Endodermal cell (in vitro differentiated cells): ENCODE results near the gene GOLGA1. TPM values are rescaled to one million over a fixed set of nuclear protein-coding genes. Genes with fewer than 3 reads are reported as not detected.

ENCODE experiments used
- DNase-seq: peaks from one replicate; pipeline ENCODE4 v3.0.0-alpha.2; 2017
- H3K27ac ChIP-seq: 2 replicates; pipeline ENCODE4 v1.5.1; 2013; ENCODE audit warnings: mild to moderate bottlenecking, low read depth, low read length, moderate library complexity
- H3K27me3 ChIP-seq: 2 replicates; pipeline ENCODE4 v1.6.1; 2013; ENCODE audit warnings: mild to moderate bottlenecking, low read length, moderate library complexity; ENCODE audit not compliant: insufficient read depth, control insufficient read depth, poor library complexity, severe bottlenecking
- H3K36me3 ChIP-seq: 2 replicates; pipeline ENCODE4 v1.7.0; 2013; ENCODE audit warnings: mild to moderate bottlenecking, low read length, moderate library complexity; ENCODE audit not compliant: control insufficient read depth, insufficient read depth
- H3K4me1 ChIP-seq: one replicate; pipeline ENCODE4 v1.7.0; 2013; ENCODE audit warnings: low read length; ENCODE audit not compliant: control insufficient read depth, insufficient read depth
- H3K4me3 ChIP-seq: 2 replicates; pipeline ENCODE4 v1.5.1; 2013; ENCODE audit warnings: mild to moderate bottlenecking, low read length, moderate library complexity
- H3K9ac ChIP-seq: 2 replicates; pipeline ENCODE4 v1.6.1; 2013; ENCODE audit warnings: mild to moderate bottlenecking, low read length, moderate library complexity; ENCODE audit not compliant: poor library complexity, severe bottlenecking; ENCODE audit errors: extremely low read depth
- H3K9me3 ChIP-seq: 2 replicates; pipeline ENCODE4 v1.6.1; 2013; ENCODE audit warnings: mild to moderate bottlenecking, low read length, moderate library complexity; ENCODE audit not compliant: control insufficient read depth
- H3K27ac Mint-ChIP-seq: 2 replicates; pipeline ENCODE4 v1.8.0; 2020; ENCODE audit warnings: mixed read lengths
- H3K27me3 Mint-ChIP-seq: 2 replicates; pipeline ENCODE4 v1.8.0; 2021; ENCODE audit warnings: mild to moderate bottlenecking, mixed read lengths; ENCODE audit not compliant: insufficient read depth
- H3K36me3 Mint-ChIP-seq: 2 replicates; pipeline ENCODE4 v1.8.0; 2020; ENCODE audit warnings: low read depth, mixed read lengths
- H3K4me1 Mint-ChIP-seq: 2 replicates; pipeline ENCODE4 v1.8.0; 2020; ENCODE audit warnings: mixed read lengths
- H3K4me3 Mint-ChIP-seq: 2 replicates; pipeline ENCODE4 v1.8.0; 2020; ENCODE audit warnings: mild to moderate bottlenecking, moderate library complexity, mixed read lengths
- H3K9me3 Mint-ChIP-seq: 2 replicates; pipeline ENCODE4 v1.8.0; 2020; ENCODE audit warnings: mild to moderate bottlenecking, mixed read lengths
- WGBS, 2 experiments: methylation state at CpG; one replicate each; pipeline versions ENCODE4 v1.1.5 to v1.1.7; 2013; ENCODE audit warnings: missing lambda C conversion rate in 2 of 2, mixed read lengths in 1 of 2; ENCODE audit not compliant: insufficient coverage in 1 of 2, insufficient read length in 1 of 2; 5-methylcytosine and 5-hydroxymethylcytosine counted together
- total RNA-seq, 2 donors: library from RNA; stranded (reverse); fragmentation: NEBNext Ultra II Directional in 1 of 2; extraction: Animal tissue kit (Norgen Biotek cat#: 25700) in 1 of 2; gene quantifications; 2 replicates in 1 of 2; 3 replicates in 1 of 2; pipeline ENCODE4 v1.2.1, GENCODE V29; 2021
- TF ChIP-seq, protein P1 (sequence below): fragments of 200-600 bp; sonication (generic); conservative IDR thresholded peaks from 2 replicates; pipeline ENCODE4 v1.5.0; 2021; ENCODE audit warnings: antibody characterized with exemption, mild to moderate bottlenecking

The GOLGA1 gene
- total RNA-seq, 2 donors from 2014 or later = 8.8 to 13.2 TPM

DNA sequence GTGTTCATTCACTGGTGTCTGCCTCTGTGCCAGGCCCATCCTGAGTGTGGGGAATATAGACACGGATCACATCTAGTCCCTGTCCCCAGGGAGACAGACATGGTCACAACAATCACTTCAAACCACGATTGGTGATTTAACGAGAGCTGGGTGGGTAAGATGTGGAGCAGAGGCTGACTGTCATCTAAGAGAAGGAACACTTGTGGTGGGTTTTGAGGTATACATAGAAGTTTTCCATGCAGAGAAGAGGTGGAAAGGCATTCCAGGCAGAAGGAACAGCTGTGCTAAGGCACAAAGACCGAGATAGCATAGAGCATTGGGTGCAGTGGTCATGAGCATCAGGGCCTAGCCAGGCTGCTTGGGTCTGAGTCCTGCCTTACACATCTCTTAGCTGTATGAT, 110.3 kb downstream of the GOLGA1 start:
- WGBS, 2 experiments = 64 to 71% methylated on average over 4 of the region's 4 CpGs
- TF ChIP-seq, protein P1, sequence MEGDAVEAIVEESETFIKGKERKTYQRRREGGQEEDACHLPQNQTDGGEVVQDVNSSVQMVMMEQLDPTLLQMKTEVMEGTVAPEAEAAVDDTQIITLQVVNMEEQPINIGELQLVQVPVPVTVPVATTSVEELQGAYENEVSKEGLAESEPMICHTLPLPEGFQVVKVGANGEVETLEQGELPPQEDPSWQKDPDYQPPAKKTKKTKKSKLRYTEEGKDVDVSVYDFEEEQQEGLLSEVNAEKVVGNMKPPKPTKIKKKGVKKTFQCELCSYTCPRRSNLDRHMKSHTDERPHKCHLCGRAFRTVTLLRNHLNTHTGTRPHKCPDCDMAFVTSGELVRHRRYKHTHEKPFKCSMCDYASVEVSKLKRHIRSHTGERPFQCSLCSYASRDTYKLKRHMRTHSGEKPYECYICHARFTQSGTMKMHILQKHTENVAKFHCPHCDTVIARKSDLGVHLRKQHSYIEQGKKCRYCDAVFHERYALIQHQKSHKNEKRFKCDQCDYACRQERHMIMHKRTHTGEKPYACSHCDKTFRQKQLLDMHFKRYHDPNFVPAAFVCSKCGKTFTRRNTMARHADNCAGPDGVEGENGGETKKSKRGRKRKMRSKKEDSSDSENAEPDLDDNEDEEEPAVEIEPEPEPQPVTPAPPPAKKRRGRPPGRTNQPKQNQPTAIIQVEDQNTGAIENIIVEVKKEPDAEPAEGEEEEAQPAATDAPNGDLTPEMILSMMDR = no peak
- no peak for DNase-seq
- no peak overlapping the region for H3K4me3 ChIP-seq
- H3K27me3 ChIP-seq = no peaks in the 10 kb centered on the region
- no peak overlapping the region for H3K27ac ChIP-seq
- H3K4me1 Mint-ChIP-seq = peaks cover 12% of the 10 kb centered on the region
- no peaks in the 10 kb centered on the region for H3K36me3 ChIP-seq
- H3K27me3 Mint-ChIP-seq = no peaks in the 10 kb centered on the region
- peaks cover 4% of the 10 kb centered on the region for H3K9me3 ChIP-seq
- no peak overlapping the region for H3K4me3 Mint-ChIP-seq
- H3K9me3 Mint-ChIP-seq = peaks cover 7% of the 10 kb centered on the region
- H3K27ac Mint-ChIP-seq = no peak overlapping the region
- no peak overlapping the region for H3K9ac ChIP-seq
- peaks cover 3% of the 10 kb centered on the region for H3K4me1 ChIP-seq
- H3K36me3 Mint-ChIP-seq = no peaks in the 10 kb centered on the region

DNA sequence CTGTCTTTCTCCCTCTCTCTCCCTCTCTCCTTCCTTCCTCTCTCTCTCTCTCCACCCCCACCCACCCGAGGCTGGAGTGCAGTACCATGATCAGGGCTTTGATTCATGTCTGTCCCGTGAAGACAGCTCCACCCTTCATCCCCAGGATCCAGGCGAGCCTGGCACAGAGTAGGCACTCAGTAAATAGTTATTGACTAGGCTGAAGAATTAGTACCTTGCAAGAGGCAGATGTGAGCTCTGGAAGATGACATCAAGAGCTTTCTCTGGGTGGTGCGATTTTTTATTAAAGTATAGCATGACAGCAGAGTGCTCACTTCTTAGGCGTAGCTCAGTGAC, 111.6 kb downstream of the GOLGA1 start:
- Histone ChIP-seq H3K27me3 (no peaks in the 10 kb centered on the region), H3K9me3 (peaks cover 4% of the 10 kb centered on the region), H3K27ac (no peak overlapping the region), H3K4me3 (no peak overlapping the region), H3K36me3 (no peaks in the 10 kb centered on the region), H3K4me1 (peaks cover 3% of the 10 kb centered on the region), H3K9ac (no peak overlapping the region)
- H3K4me3 Mint-ChIP-seq = no peak overlapping the region
- H3K27me3 Mint-ChIP-seq = no peaks in the 10 kb centered on the region
- 64% methylated on average over 4 to 5 of the region's 5 CpGs for WGBS, 2 experiments
- H3K36me3 Mint-ChIP-seq = no peaks in the 10 kb centered on the region
- TF ChIP-seq, protein P1 = no peak
- peaks cover 13% of the 10 kb centered on the region for H3K9me3 Mint-ChIP-seq
- no peak overlapping the region for H3K27ac Mint-ChIP-seq
- DNase-seq = no peak
- peaks cover 12% of the 10 kb centered on the region for H3K4me1 Mint-ChIP-seq

DNA sequence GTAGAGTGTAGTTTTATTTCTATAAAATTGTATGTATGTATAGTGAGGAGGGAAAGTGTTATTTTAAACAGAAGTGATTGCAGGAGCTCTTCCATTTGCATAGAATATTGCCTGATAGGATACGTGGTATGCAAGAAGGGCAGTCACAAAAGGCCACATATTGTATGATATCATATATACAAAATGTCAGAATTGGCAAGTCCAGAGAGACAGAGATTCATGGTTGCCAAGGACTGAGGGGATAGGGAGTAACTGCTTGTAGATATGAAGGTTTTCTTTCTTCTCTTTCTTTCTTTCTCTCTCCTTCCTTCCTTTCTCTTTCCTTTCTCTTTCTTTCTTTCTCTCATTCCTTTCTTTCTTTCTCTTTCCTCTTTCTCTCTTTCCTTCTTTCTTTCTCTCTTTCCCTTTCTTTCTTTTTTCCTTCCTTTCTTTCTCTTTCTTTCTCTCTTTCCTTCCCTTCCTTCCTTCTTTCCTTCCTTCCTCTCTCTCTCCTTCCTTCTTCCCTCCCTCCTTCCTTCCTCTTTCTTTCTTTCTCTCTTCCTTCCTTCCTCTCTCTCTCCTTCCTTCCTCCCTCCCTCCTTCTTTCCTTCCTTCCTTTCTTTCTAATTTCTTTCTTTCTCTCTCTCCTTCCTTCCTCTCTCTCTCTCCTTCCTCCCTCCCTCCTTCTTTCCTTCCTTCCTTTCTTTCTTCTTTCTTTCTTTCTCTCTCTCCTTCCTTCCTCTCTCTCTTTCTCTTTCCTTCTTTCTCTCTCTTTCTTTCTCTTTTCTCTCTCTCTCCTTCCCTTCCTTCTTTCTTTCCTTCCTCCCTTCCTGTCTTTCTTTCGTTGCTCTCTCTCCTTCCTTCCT, 112.2 kb downstream of the GOLGA1 start:
- no peak overlapping the region for H3K27ac Mint-ChIP-seq
- H3K36me3 Mint-ChIP-seq = no peaks in the 10 kb centered on the region
- 71 to 74% methylated on average over 1 to 2 of the region's 2 CpGs for WGBS, 2 experiments
- H3K27me3 Mint-ChIP-seq = no peaks in the 10 kb centered on the region
- no peak overlapping the region for H3K4me3 Mint-ChIP-seq
- H3K9me3 ChIP-seq = peaks cover 4% of the 10 kb centered on the region
- DNase-seq = no peak
- no peak overlapping the region for H3K4me3 ChIP-seq
- peaks cover 3% of the 10 kb centered on the region for H3K4me1 ChIP-seq
- H3K9me3 Mint-ChIP-seq = peaks cover 13% of the 10 kb centered on the region
- H3K27ac ChIP-seq = no peak overlapping the region
- H3K9ac ChIP-seq = no peak overlapping the region
- TF ChIP-seq, protein P1 = no peak
- H3K27me3 ChIP-seq = no peaks in the 10 kb centered on the region
- H3K4me1 Mint-ChIP-seq = peaks cover 12% of the 10 kb centered on the region
- no peaks in the 10 kb centered on the region for H3K36me3 ChIP-seq

Other genes with a start within 250 kb of the GOLGA1 start
- 100 to 1,000 TPM; 168 to 206 TPM for gene NR6A1, start 169.8 kb downstream of the GOLGA1 start, total RNA-seq
- 10 to 100 TPM; 28.1 to 31.2 TPM for gene OLFML2A, start 163.9 kb downstream of the GOLGA1 start, total RNA-seq
- gene WDR38, start 87.6 kb downstream of the GOLGA1 start, total RNA-seq = not detected
- 1,000 to 10,000 TPM; 1,507 to 1,578 TPM for gene RPL35, start 79.1 kb downstream of the GOLGA1 start, total RNA-seq
- gene ARPC5L, start 79.0 kb downstream of the GOLGA1 start, total RNA-seq = 10 to 100 TPM; 50.9 to 51.4 TPM
- 10 to 100 TPM; 22.9 to 34.7 TPM for gene SCAI, start 202.4 kb upstream of the GOLGA1 start, total RNA-seq
- 10 to 100 TPM; 38.2 to 49.6 TPM for gene PPP6C, start 248.7 kb upstream of the GOLGA1 start, total RNA-seq